PFSK-1 (cell line): ENCODE measurements around the gene PIEZO2.

Experiments used
- POLR2AphosphoS5 ChIP-seq: IDR thresholded peaks from 2 replicates; pipeline ENCODE4 v1.6.1; 2012; ENCODE audit warnings: low read depth, mild to moderate bottlenecking, control low read depth, low read length, moderate library complexity
- TF ChIP-seq, protein P1 (sequence below), 2 experiments: IDR thresholded peaks; 2 replicates each; pipeline versions ENCODE4 v1.6.1 to v1.8.0; 2011 to 2012; ENCODE audit warnings: low read depth in 2 of 2, low read length in 2 of 2, control low read depth in 1 of 2, inconsistent platforms in 1 of 2, mild to moderate bottlenecking in 1 of 2, moderate library complexity in 1 of 2; ENCODE audit not compliant: insufficient read depth in 1 of 2

GRCh38 chr18:10723496-10723895, 425.9 kb downstream of the PIEZO2 start:
- no peak for TF ChIP-seq POLR2AphosphoS5
- TF ChIP-seq, protein P1, sequence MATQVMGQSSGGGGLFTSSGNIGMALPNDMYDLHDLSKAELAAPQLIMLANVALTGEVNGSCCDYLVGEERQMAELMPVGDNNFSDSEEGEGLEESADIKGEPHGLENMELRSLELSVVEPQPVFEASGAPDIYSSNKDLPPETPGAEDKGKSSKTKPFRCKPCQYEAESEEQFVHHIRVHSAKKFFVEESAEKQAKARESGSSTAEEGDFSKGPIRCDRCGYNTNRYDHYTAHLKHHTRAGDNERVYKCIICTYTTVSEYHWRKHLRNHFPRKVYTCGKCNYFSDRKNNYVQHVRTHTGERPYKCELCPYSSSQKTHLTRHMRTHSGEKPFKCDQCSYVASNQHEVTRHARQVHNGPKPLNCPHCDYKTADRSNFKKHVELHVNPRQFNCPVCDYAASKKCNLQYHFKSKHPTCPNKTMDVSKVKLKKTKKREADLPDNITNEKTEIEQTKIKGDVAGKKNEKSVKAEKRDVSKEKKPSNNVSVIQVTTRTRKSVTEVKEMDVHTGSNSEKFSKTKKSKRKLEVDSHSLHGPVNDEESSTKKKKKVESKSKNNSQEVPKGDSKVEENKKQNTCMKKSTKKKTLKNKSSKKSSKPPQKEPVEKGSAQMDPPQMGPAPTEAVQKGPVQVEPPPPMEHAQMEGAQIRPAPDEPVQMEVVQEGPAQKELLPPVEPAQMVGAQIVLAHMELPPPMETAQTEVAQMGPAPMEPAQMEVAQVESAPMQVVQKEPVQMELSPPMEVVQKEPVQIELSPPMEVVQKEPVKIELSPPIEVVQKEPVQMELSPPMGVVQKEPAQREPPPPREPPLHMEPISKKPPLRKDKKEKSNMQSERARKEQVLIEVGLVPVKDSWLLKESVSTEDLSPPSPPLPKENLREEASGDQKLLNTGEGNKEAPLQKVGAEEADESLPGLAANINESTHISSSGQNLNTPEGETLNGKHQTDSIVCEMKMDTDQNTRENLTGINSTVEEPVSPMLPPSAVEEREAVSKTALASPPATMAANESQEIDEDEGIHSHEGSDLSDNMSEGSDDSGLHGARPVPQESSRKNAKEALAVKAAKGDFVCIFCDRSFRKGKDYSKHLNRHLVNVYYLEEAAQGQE (IDR thresholded peaks at IDR 0.05; ENCODE audit: insufficient read depth in 1 of 2, low read depth in 2 of 2, low read length in 2 of 2): no peak
